ENCODE results near the gene STEAP3.

STEAP3 gene

DNA sequence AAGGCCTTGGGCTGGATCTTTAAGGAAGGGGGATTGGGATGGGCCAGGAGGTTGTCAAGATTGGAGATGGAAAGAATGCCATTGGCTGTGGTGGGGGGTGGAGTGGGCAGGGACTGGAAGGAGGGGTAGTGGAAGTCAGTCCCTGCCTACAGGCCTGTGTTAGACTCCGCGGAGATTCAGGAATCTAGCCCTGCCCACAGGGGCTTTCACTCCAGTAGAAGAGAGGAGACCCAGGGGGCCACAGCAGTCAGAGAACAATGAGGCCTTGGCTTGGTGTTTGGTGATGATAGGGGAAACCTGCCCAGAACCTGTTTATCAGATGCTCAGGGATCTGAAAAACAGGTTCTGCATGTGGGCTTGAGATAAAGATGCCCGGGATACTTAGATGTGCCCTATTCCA is 6.1 kb downstream of the STEAP3 start:
- no peak overlapping the region for H2AFZ ChIP-seq (ENCODE audit: low read length)
- no peaks in the 10 kb centered on the region for H3K9me3 ChIP-seq (replicated peaks; ENCODE audit: insufficient read depth, low read length)
- H3K4me3 ChIP-seq (ENCODE audit: low read length) = no peak overlapping the region
- H3K4me1 ChIP-seq (ENCODE audit: low read length) = no peaks in the 10 kb centered on the region
- no peak overlapping the region for H3K9ac ChIP-seq (ENCODE audit: low read length)
- no peak for TF ChIP-seq EZH2 (optimal IDR thresholded peaks at IDR 0.05; ENCODE audit: low read depth, low read length)
- TF ChIP-seq, protein P1, sequence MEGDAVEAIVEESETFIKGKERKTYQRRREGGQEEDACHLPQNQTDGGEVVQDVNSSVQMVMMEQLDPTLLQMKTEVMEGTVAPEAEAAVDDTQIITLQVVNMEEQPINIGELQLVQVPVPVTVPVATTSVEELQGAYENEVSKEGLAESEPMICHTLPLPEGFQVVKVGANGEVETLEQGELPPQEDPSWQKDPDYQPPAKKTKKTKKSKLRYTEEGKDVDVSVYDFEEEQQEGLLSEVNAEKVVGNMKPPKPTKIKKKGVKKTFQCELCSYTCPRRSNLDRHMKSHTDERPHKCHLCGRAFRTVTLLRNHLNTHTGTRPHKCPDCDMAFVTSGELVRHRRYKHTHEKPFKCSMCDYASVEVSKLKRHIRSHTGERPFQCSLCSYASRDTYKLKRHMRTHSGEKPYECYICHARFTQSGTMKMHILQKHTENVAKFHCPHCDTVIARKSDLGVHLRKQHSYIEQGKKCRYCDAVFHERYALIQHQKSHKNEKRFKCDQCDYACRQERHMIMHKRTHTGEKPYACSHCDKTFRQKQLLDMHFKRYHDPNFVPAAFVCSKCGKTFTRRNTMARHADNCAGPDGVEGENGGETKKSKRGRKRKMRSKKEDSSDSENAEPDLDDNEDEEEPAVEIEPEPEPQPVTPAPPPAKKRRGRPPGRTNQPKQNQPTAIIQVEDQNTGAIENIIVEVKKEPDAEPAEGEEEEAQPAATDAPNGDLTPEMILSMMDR (IDR thresholded peaks at IDR 0.05; ENCODE audit: low read length) = no peak
- TF ChIP-seq EZH2phosphoT487 (IDR thresholded peaks at IDR 0.05; ENCODE audit: low read length) = no peak
- H3K27ac ChIP-seq (ENCODE audit: low read length) = no peak overlapping the region
- H4K20me1 ChIP-seq (ENCODE audit: insufficient read depth, low read length) = no peaks in the 10 kb centered on the region
- H3K79me2 ChIP-seq (ENCODE audit: low read length) = no peaks in the 10 kb centered on the region
- DNase-seq = no peak
- H3K9me2 ChIP-seq (replicated peaks; ENCODE audit: insufficient read depth, low read length) = no peaks in the 10 kb centered on the region
- no peaks in the 10 kb centered on the region for H3K27me3 ChIP-seq (replicated peaks; ENCODE audit: insufficient read depth, low read length)
- H3F3A ChIP-seq (ENCODE audit: insufficient read depth, low read length) = no peaks in the 10 kb centered on the region
- no peak overlapping the region for H3K4me2 ChIP-seq (ENCODE audit: low read depth, low read length)
- no peaks in the 10 kb centered on the region for H3K36me3 ChIP-seq (replicated peaks; ENCODE audit: insufficient read depth, low read length)

DNA sequence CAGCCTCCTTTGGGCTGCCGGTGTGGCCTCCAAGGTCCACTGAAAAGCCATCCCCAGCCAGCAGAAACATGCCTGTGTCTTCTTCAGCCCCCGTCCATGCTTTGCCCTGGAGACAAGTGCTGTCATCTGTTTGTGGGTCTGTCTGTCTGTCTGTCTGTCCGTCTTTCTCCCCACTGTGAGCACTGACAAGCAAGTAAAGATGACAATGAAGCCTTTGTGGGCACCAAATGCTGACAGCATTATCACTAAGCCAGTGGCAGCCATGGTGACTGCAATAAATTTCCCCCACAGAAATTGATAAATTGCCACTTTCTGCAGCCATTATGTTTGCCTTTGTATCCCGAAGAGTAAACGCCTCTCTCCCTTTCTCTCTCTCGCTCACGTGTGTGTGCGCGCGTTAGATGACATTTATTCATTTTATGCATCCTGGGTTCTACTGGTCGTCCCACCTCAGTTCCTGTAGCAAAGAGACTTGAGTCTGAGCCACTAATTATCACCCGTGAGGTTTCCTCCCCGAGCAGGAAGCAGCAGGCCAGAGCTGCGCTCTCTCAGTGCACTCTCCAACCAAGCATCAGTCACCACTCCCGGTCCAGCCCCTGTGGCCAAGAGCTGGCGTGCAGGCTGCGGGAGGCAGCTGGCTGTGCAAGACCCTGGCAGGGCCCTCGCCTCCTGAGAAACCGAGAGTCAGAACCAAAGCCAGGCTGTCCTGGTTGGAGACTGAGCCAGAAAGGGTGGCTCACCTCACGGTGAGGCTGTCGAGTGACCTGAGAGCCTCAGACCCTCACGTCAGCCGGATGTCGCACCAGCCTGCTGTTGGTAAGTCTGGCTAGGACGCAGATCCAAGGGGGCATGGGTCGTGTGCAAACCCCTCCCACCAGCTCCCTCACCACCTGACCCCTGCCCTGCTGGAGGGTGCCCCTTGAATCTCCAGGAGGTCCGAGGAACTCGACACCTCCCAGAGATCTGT is 6.9 kb downstream of the STEAP3 start:
- DNase-seq = no peak
- no peaks in the 10 kb centered on the region for H3K36me3 ChIP-seq (replicated peaks; ENCODE audit: insufficient read depth, low read length)
- H3F3A ChIP-seq (ENCODE audit: insufficient read depth, low read length) = no peaks in the 10 kb centered on the region
- no peaks in the 10 kb centered on the region for H3K9me3 ChIP-seq (replicated peaks; ENCODE audit: insufficient read depth, low read length)
- TF ChIP-seq EZH2 (optimal IDR thresholded peaks at IDR 0.05; ENCODE audit: low read depth, low read length) = no peak
- H3K27ac ChIP-seq (ENCODE audit: low read length) = no peak overlapping the region
- H3K4me3 ChIP-seq (ENCODE audit: low read length) = no peak overlapping the region
- H3K9ac ChIP-seq (ENCODE audit: low read length) = no peak overlapping the region
- H2AFZ ChIP-seq (ENCODE audit: low read length) = no peak overlapping the region
- no peaks in the 10 kb centered on the region for H3K9me2 ChIP-seq (replicated peaks; ENCODE audit: insufficient read depth, low read length)
- H3K4me2 ChIP-seq (ENCODE audit: low read depth, low read length) = no peak overlapping the region
- no peaks in the 10 kb centered on the region for H3K79me2 ChIP-seq (ENCODE audit: low read length)
- H3K4me1 ChIP-seq (ENCODE audit: low read length) = no peaks in the 10 kb centered on the region
- H3K27me3 ChIP-seq (replicated peaks; ENCODE audit: insufficient read depth, low read length) = no peaks in the 10 kb centered on the region
- H4K20me1 ChIP-seq (ENCODE audit: insufficient read depth, low read length) = no peaks in the 10 kb centered on the region

DNA sequence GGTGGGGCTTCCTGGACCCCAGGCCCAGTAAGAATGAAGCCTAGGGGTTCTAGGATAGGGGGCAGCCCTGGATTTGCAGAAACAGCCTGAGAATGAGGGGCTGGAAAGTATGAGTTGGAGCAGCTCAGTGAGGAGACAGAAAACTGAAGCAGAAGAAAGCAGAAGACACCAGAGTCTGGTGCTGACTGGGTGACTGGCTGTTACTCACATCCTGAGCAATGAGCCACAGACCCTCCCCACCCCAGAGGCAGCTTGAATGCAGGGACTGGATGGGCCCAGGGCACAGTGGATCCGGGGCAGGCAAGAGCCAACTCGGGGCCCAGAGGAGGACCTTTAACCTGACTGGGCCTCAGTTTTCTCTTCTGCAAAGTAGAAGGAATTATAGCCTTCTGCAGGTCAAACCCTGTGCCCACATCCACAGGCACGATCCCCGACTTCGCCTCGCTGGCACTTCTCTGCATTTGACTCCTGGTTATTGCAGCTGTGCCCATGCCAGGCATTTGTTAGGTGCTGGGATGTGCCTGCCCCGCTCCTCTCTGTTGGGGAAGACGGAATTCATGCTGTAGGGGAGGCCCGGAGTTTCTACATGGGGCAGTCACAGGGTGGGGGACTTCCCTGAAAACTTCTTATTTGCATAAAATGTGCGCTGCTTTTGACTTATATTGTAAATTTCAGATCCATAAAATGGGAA is 8.5 kb downstream of the STEAP3 start:
- Histone ChIP-seq H3K9ac (ENCODE audit: low read length) (no peak overlapping the region), H3K4me3 (ENCODE audit: low read length) (no peak overlapping the region), H3F3A (ENCODE audit: insufficient read depth, low read length) (no peaks in the 10 kb centered on the region), H3K79me2 (ENCODE audit: low read length) (no peaks in the 10 kb centered on the region), H3K9me3 (replicated peaks; ENCODE audit: insufficient read depth, low read length) (no peaks in the 10 kb centered on the region), H3K4me1 (ENCODE audit: low read length) (no peaks in the 10 kb centered on the region), H3K27me3 (replicated peaks; ENCODE audit: insufficient read depth, low read length) (no peaks in the 10 kb centered on the region), H3K9me2 (replicated peaks; ENCODE audit: insufficient read depth, low read length) (no peaks in the 10 kb centered on the region), H3K36me3 (replicated peaks; ENCODE audit: insufficient read depth, low read length) (no peaks in the 10 kb centered on the region), H4K20me1 (ENCODE audit: insufficient read depth, low read length) (no peaks in the 10 kb centered on the region), H3K4me2 (ENCODE audit: low read depth, low read length) (no peak overlapping the region), H3K27ac (ENCODE audit: low read length) (no peak overlapping the region), H2AFZ (ENCODE audit: low read length) (no peak overlapping the region)
- TF ChIP-seq EZH2 (optimal IDR thresholded peaks at IDR 0.05; ENCODE audit: low read depth, low read length) (no peak), EZH2phosphoT487 (IDR thresholded peaks at IDR 0.05; ENCODE audit: low read length) (no peak)
- TF ChIP-seq, protein P1 (IDR thresholded peaks at IDR 0.05; ENCODE audit: low read length) = no peak
- no peak for DNase-seq
